A673 (cell line): ENCODE measurements around the gene SH3GL2. TPM values are rescaled to one million over a fixed set of nuclear protein-coding genes. Genes with fewer than 3 reads are reported as not detected.

Experiments
- BruUV-seq: library from RNA; stranded (reverse); fragments of 400-500 nt; replicated peaks from 2 replicates; lab custom pipeline; 2021; lab: Mats Ljungman, UMichigan
- CTCF ChIA-PET: fragments of 300-600 bp; sonication (Branson Sonifier 250); formaldehyde crosslinking; loops from one replicate; lab custom pipeline; 2022; ENCODE audit warnings: antibody characterized with exemption; lab: Charles Lee
- POLR2A ChIA-PET: fragments of 300-600 bp; sonication (Branson Sonifier 250); formaldehyde crosslinking; loops from one replicate; lab custom pipeline; 2022; ENCODE audit warnings: antibody characterized with exemption; ENCODE audit not compliant: low non-redundant PET; lab: Charles Lee
- DNase-seq: peaks from one replicate; pipeline ENCODE4 v3.0.0-alpha.2; 2015; ENCODE audit warnings: low spot score
- H3K27ac ChIP-seq: fragments of 200-600 bp; sonication (generic); 2 replicates; pipeline ENCODE4 v1.5.1; 2016; ENCODE audit warnings: mixed run types, low read depth, mild to moderate bottlenecking, mixed read lengths, antibody characterized with exemption, low read length; ENCODE audit not compliant: poor library complexity, severe bottlenecking
- H3K27me3 ChIP-seq: fragments of 200-600 bp; sonication (generic); replicated peaks from 2 replicates; pipeline ENCODE4 v1.6.1; 2017; ENCODE audit warnings: mixed run types, low read depth, mild to moderate bottlenecking, mixed read lengths, antibody characterized with exemption, low read length; ENCODE audit not compliant: insufficient read depth, poor library complexity
- H3K36me3 ChIP-seq: fragments of 200-600 bp; sonication (generic); 2 replicates; pipeline ENCODE4 v1.6.1; 2016; ENCODE audit warnings: mixed run types, mild to moderate bottlenecking, mixed read lengths, antibody characterized with exemption, low read length; ENCODE audit not compliant: insufficient read depth, poor library complexity, severe bottlenecking
- H3K4me1 ChIP-seq: fragments of 200-600 bp; sonication (generic); 2 replicates; pipeline ENCODE4 v1.6.1; 2017; ENCODE audit warnings: mixed run types, mild to moderate bottlenecking, mixed read lengths, antibody characterized with exemption, low read length; ENCODE audit not compliant: insufficient read depth, poor library complexity, severe bottlenecking
- H3K4me3 ChIP-seq: fragments of 200-600 bp; sonication (generic); 2 replicates; pipeline ENCODE4 v1.5.1; 2016; ENCODE audit warnings: low read depth, mixed run types, mild to moderate bottlenecking, mixed read lengths, low read length; ENCODE audit not compliant: poor library complexity, severe bottlenecking
- H3K9me3 ChIP-seq: fragments of 200-600 bp; sonication (generic); 2 replicates; pipeline ENCODE4 v1.6.1; 2016; ENCODE audit warnings: mixed run types, low read depth, mild to moderate bottlenecking, mixed read lengths, antibody characterized with exemption, low read length; ENCODE audit not compliant: poor library complexity, severe bottlenecking
- CTCF ChIP-seq: fragments of 300-800, 200-600 bp; sonication (generic); conservative IDR thresholded peaks from 2 replicates; pipeline ENCODE4 v1.5.1; 2017; ENCODE audit warnings: low read depth, mild to moderate bottlenecking, antibody characterized with exemption, low read length, moderate library complexity, mixed read lengths
- EZH2 ChIP-seq: fragments of 200-600 bp; sonication (generic); IDR thresholded peaks from 2 replicates; pipeline ENCODE4 v1.6.1; 2017; ENCODE audit warnings: borderline replicate concordance, low read depth, mild to moderate bottlenecking, mixed read lengths, antibody characterized with exemption, low read length; ENCODE audit not compliant: poor library complexity, severe bottlenecking
- intact Hi-C: fragments of 100-400 bp; cut with micrococcal nuclease; formaldehyde crosslinking; loops from one replicate; pipeline ENCODE4 v1.10.0; 2022; ENCODE audit not compliant: unreplicated experiment
- total RNA-seq: library from RNA; stranded (reverse); gene quantifications from 2 replicates; pipeline ENCODE4 v1.2.3, GENCODE V29; 2021

SH3GL2 gene
- total RNA-seq, 1 experiment from 2014 or later, result not detected

GRCh38 chr9:17839776-17840175, 260.9 kb downstream of the SH3GL2 start:
- H3K36me3 ChIP-seq, result no peaks in the 10 kb centered on the region
- H3K9me3 ChIP-seq, result no peaks in the 10 kb centered on the region
- H3K27me3 ChIP-seq, result no peaks in the 10 kb centered on the region
- H3K27ac ChIP-seq, result no peak overlapping the region
- no peak for DNase-seq
- intact Hi-C loops, result no loop called here
- no peak overlapping the region for H3K4me3 ChIP-seq
- no TSS peak for BruUV-seq
- TF ChIP-seq EZH2, result no peak
- no peak for TF ChIP-seq CTCF
- no peaks in the 10 kb centered on the region for H3K4me1 ChIP-seq
- ChIA-PET POLR2A (no interaction called here), CTCF (no interaction called here)

GRCh38 chr9:17843236-17843635, 264.4 kb downstream of the SH3GL2 start:
- intact Hi-C loops, result no loop called here
- no peaks in the 10 kb centered on the region for H3K36me3 ChIP-seq
- no peaks in the 10 kb centered on the region for H3K4me1 ChIP-seq
- no peak overlapping the region for H3K4me3 ChIP-seq
- no peaks in the 10 kb centered on the region for H3K27me3 ChIP-seq
- DNase-seq, result no peak
- CTCF ChIA-PET, result no interaction called here
- POLR2A ChIA-PET, result no interaction called here
- BruUV-seq, result no TSS peak
- no peak overlapping the region for H3K27ac ChIP-seq
- H3K9me3 ChIP-seq, result no peaks in the 10 kb centered on the region
- TF ChIP-seq EZH2 (no peak), CTCF (no peak)
